NCI-H146 treated with DMSO at 0.1 percent for 48 hours (cell line): ENCODE measurements around the gene SLC39A9.
"Not testable (repeated sequence)": the region's sequence is repeated elsewhere in the genome, so short reads cannot be mapped to it uniquely, and the experiment has no call there.

Experiments
- DNase-seq: peaks from one replicate; lab custom pipeline; 2025; ENCODE audit not compliant: unreplicated experiment; lab: John Stamatoyannopoulos, UW

Gene SLC39A9

DNA sequence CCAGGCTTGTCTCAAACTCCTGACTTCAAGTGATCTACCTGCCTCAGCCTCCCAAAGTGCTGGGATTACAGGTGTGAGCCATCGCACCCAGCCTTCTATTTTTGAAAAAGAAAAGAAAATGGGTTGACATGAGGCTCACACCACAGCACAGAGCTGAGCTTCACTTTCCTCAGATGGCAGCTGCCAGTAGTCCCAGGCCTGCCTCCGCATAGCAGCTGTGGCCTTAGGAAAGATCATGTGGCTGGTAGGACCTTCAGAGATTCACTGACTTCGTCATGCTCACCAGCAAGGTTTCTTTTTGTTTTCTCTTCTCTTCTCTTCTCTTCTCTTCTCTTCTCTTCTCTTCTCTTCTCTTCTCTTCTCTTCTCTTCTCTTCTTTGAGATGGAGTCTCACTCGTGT, 99.8 kb downstream of the SLC39A9 start:
- DNase-seq, result not testable (repeated sequence)

DNA sequence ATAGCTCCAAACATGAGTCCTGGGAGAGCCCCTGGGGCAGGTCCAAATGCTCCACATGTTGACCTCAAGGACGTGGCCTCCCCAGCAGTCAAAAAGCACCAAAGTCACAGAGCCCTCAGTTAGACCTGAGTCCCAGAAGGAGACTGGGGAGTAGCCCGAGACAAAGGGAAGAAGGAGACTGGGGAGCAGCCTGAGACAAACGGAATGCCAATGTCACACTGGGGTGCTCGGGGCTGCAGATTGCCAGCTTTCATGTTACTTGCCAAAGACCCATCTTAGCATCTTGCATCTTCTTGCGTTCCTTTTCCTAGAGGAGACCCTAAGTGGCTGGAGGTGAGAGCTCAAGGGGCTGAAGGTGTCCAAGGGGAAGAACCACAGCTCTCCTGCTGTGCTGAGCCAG, 100.9 kb downstream of the SLC39A9 start:
- DNase-seq, result no peak

DNA sequence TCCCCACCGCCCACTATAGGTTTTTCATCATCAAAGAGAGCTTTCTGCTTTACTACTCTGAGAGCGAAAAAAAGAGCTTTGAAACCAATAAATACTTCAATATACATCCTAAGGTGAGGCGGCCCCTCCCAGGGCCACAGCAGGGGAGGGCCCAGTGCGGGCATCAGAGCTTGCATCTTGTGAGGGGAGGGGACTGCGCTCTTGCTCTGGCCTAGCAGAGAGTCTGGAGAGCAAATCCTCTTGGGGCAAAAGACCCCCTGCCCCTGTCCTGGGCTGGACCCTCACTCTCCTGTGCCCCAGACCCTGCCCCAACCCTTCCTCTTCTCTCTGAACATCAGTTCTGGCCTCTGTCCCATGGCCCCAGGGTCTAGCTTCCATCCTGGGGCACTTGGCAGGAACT, 101.6 kb downstream of the SLC39A9 start:
- DNase-seq, result no peak

DNA sequence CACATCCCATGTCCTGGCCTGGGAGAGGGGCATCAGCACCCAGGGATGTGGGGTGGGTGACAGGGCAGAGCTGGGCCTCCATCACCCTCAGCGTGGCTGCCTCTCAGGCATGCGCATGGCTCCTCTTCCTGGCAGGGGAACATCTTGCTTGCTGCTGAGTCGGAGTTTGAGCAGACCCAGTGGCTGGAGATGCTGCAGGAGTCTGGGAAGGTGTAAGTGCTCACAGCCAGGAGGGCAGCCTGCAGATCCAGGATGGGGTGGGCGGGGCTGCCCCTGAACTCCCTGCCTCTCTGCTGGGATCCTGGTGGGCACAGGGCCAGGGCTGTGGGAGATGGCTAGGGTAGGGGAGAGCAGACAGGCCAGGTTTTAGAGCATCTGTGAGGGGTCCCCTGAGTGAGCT, 102.2 kb downstream of the SLC39A9 start:
- no peak for DNase-seq

DNA sequence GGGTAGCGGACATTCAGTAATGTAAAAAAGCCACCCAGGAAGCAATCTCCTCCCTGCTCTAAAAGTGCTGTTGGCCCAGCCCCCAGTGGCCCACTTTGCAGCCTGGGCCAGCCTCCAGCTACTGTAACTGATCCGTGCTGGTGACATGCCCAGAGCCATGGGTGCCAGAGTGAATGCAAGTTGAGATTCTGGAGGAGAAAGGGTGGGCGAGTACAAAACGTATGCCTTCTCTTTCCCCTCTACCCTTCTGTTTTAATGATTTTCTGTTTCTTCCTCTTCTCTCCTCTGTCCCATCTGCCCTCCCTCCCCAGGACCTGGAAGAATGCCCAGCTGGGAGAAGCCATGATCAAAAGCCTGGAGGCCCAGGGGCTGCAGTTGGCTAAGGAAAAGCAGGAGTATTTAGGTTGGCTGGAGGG, 102.9 kb downstream of the SLC39A9 start:
- DNase-seq, result no peak

DNA sequence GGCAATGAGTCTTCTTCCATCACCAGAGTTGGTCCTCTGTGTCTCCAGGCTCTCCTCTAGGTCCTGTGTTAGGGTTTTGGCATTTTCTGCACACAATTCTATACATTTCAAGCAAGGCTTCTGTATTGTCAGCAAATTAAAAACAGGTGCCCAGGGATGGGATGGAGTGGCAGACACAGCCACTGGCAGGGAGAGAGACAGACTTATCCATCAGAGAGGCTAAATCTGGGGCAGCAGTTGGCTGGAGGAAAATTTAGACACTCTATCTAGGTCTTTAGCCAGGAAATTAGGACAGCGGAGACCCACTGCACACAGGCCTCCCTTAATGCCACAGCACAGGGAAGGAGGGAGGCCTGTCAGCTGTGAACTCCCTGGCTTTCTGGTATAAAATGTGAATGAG, 106.3 kb downstream of the SLC39A9 start:
- DNase-seq, result no peak

DNA sequence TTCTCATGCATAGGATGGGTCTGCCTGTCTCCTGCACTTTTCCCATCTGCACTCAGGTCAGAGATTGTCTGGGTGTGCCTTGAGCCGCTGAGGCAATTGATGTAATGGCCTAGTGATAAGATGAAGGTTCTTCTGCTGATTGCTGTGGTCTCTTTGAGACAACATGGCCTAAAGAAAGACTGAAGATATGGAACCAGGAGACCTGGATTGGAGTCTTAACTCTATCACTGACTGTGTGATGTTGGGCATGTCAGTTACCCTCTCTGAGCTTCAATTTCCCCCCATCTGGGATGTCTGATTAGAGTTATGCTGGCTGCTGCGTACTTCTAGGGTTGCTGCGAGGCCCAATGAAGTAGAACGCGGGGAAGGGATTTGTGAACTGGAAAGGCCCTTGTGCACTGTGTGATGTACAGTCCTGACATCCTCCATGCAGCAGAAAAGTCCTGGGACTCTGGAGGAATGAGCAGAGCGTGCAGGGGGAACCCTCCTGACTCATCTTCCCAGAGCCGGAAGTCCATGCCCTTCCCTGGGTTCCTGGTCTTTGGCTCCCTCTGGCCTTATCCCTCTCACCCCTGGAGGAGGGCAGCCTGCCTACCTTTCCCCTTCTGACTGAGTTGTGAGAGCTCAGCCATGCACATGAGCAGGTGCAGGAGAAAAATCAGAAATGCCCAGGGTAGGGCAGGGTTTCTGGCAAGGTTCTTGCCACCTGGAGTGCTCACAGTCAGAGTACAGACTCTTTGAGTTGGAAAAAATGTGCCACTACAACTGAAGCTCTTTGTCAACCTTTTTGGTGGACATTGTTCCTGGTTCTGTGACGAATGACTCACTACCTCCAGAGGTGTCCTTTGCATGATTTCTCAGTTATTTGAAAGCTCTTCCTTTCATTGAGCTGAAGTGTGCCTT, 107.1 kb downstream of the SLC39A9 start:
- peak; percentile 1 for DNase-seq

DNA sequence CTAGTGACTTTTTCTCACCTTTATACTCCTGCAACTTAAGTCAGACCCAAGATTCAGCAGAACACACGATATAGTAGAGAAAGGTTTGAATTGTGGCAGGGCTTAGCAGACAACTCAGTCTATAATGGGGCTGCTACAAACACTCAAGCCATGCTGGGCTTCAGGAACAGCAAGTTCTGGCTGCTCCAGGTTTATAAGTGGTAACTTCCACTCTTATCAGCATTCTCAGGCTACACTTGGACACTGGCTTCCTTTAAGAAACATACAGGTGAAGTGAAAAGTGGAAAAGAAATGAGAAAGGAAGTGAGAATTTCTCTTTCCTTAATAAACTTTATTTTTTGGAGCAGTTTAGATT, 107.7 kb downstream of the SLC39A9 start:
- no peak for DNase-seq
